ENCODE measurements around the gene RCC2.
A peak's percentile ranks its signal among the peaks of the same experiment; 100 is the strongest.
"Not testable (repeated sequence)": the region's sequence is repeated elsewhere in the genome, so short reads cannot be mapped to it uniquely, and the experiment has no call there.

Gene RCC2

DNA sequence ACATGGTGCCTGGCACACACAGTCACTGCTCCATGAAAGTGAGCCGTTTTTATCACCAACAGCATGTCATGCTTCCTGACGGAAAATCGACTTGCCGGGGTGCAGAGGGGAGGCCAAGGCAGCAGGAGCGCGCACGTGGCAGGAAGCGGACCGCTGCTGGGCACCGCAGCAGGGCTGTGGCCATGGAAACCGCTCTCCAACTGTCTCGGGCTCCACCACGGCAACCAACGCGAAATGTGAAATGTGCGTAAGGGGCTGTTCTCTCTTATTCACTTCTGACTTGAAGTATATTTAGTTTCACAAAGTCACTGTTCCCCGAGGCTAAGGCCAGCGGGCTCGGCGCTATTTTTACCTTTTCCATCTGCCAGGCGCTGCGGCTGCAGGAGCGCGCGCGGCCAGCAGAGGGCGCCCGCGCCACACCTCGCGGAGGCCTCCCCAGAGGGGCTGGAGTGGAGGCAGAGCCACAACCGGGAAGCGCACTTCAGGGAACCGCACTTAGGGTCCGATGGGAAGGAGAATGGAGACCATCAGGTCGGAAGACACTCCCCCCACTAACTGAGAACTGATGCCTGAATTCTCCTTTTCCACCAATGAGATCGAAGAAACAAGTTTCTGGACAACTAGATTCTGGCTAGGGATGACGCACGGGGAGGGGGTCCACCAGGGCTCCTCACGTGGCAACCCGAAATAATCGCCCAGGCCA, 19.7 kb downstream of the RCC2 start:
- no peak for DNase-seq (ENCODE audit: low read depth in 2 of 2)

DNA sequence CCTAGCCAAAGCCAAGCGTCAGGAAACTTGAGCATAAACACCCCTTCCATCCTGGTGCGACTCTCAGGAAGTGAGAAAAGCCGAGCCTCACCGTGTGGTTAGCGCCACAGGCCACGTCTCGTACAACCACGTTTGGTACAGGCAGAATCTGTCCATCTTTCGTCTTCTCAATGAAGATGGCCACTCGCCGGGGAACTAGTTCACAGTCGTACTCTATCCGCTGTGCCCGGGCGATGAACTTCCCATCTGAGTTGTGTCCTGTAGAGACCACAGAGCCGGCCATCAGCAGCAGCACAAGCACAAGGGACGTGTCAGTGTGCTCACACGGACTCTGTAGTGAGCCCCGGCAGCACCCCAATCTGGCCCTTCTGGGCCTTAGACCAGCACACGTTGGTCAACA, 23.1 kb downstream of the RCC2 start:
- no peak for DNase-seq (ENCODE audit: low read depth in 2 of 2)

DNA sequence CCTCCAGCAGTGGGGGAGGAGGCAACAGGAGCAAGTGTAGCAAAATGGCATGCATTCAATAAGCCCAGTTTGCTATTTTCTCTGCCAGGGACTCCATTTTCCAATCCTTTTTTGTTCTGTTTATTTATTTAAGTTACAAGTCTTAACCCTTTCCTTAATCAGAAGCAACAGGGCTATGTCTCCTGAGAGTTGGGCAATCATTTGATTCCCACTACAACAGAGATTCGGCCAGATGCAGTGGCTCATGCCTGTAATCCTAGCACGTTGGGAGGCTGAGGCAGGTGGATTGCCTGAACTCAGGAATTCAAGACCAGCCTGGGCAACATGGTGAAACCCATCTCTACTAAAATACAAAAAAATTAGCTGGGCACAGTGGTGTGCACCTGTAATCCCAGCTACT, 25.5 kb downstream of the RCC2 start:
- DNase-seq (ENCODE audit: low read depth in 2 of 2): no peak

DNA sequence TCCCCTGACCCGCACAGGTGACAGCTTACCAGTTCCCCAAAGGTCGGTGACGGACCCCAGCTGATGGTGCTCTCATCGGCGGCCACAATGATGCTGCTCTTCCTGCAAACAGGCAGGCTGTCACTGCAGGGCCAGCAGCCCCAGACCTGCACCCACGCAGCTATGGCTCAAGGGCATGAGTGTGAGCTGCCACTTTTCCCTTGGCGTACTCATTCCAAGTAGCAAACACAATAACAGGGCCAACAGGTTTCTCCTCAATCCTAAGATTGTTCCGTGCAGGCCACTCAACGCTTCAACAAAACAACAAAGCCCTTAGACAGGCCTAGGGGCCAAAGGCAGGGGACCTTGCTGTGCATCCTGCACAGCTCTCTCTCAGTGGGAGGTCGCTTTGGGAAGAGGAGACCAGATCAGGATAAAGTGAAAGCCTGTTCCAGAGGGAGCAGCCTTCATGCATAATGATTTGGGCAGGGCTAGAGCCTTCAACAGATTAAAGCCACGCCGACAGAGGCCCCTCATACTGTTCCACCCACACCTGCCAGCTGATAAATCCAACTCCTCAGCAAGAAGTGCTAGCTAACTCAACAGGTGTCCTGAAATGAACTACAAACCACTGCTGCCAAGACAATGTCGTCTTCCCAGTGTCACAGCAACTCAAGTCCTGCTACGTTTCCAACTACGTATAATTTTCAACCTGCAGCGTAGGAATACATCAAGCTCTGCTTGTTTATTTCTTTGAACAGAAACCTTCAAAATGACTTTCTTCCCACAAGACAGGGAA, 27.2 kb downstream of the RCC2 start:
- no peak for DNase-seq (ENCODE audit: low read depth in 2 of 2)

DNA sequence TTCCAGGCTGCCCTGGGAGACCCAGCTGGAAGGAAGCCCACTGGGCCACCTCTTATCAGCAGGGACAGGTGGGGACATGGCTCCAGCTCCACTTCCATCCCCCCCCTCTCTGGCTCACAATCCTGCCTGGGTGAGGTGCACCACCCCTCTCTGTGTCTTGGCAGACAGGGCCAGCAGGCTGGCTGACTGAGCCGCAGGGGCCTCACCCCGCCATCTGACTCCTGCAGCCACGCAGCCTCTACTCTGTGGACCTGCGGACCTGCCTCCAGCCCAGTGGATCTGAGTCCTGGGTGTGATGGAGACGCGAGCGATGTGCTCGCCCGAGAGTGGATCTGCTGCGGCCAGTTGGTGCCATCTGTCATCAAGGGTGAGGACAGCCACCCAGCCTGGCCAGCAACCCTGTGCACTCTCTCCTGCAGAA, 30.1 kb downstream of the RCC2 start:
- DNase-seq (ENCODE audit: low read depth in 2 of 2): no peak

DNA sequence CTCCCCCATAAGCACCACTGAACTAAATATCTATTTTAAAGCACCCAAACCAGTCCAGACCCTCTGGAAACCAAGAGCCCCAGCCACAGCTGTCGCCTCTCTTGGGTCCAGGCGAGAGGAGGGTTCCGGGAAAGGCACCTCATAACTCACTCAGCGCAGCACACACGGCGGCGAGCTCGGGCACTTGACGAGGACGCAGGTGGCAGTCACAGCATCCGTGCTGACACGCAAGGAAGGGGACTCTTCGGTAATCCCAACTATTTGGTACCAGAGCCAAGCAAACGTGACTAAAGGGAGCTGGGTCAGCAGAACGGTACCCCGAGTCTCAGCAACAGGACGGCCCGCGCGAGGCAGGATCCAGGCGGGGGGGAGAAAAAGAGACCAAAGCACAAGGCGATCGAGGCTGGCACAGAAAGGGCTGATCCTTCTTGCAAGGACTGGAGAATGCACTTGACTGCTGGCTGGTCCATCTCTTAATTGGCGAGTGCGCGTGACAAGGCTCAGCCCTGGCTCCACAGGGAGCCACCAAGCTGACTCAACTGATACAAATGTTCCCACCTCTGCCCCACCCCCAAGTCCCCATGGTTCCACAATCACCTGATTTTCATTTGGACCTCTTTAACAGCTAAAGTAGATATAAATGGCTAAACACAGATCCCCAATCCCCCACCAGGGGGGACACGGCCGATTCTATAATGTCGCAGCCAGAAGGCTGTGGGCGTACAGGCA, 31.5 kb downstream of the RCC2 start:
- not testable (repeated sequence) for DNase-seq (ENCODE audit: low read depth in 2 of 2)

DNA sequence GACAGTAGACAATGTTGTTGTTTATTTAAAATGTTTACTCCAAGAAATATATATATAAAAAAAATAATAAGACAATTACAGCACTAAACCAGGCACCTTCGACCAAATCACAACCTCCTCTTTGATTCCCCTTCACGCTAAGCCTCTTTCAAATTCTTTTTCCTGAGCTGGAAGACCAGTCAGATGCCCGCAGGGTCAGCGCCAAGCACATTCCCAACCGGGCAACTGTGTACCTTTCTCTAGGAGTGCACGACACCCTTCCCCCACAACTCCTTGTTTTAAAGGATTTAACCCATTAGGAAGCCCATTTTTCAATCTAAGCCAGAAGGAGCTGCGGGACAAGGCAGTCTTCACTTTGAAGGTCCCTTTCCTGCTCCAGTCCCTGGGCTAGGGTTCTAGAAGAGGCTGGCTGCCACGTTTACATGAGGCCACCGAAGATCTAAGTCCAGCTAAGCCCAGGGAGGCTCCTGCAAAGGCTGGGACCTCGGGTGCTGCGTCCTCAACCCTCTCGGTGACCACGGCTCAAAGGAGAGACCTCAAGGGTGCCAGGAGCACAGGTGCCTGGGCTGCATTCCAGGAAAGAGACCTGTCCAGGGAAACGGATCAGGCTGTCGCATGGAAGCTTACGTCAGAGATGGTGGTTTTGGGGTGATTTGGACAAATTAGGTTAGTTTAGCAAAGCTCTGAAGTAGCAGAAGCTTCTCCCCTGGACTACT, 32.6 kb downstream of the RCC2 start:
- not testable (repeated sequence) for DNase-seq (ENCODE audit: low read depth in 2 of 2)

DNA sequence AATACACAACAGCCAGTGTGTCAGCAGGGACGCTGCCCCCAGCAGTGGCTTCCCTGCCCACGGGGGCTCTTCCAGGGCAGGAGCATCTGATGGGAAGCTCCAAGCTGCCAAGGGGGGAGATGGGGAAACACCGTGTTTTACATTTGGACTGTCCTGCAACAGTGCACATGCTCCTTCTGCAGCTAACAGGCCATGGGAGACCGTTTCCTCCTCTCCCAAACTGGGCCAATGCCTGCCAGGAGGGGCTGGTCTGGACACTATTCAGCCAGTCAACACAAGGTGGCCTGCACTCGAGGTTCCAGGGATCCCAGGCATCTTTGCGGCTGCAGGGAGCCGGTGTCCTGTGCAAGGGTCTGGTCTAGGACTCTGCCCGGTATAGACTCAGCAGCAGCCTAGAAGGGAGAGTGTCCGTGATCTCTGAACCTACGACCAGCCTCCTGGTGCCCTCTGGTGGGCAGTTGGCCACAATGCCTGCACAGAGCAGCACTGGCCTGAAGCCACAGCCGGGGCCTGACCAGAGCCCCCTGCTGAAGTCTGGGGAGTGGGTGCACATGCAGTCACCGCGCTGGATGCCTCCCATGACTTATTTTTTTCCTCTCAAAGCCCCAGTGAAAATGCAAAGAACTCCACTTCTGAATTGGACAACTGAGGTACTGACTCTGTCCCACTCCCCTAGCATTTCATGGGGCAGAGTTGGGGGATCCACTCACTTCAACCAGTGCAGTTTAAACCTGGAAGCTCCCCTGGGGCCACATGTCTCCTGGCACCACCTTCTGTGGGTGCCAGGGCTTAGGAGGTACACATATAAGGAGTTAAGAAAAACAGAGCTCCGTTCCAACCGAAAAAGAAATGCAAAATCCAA, 33.3 kb downstream of the RCC2 start:
- DNase-seq (ENCODE audit: low read depth in 2 of 2): peak; percentile 3 to 4

DNA sequence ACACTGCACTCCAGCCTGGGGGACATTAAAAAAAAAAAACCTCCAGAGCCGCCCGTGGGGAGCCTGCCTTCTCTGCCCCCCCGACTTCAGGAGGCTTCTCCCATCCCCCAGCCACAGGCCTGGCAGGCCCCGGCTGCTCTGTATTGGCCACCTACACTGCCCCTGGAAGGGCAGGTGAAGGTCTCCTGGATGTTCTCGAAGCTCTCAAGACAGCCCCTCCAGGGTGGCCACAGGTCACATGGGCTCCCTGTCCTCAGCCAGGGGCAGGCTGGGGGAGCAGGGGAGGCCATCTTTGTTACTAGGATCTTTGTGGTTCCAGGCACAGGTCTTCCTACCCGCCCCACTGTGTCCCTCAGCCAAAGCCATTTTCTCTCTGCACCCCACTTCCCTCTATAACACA, 34.7 kb downstream of the RCC2 start:
- DNase-seq (ENCODE audit: low read depth in 2 of 2): no peak

DNA sequence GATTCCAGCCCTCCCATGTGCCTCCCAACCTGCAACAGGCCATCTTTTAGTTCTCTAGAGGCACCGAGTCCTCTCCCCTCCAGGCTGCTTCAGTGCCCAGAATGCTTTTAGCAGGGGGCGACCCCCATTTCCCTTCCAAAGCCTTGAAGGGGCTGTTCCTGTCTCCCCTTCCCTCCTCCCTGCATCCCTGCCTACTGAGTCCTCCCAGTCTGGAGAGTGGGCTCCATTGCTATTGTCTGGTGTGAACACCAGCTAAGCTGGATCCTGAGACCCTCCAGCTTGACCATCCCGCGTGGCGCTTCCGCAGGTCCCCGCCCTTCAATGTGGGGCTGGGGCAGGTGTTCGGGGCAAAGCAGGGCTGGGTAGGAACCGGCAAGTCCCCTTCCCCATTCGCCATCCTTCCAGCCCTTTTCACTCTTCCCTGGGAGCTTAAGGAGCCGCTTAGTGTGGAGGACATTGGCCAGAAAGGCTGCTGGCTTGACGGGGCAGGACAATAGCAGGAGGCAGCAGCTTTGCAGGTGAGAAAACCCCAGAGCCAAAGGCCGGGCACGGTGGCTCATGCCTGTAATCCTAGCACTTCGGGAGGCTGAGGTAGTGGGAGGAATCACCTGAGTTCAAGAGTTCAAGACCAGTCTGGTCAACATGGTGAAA, 35.3 kb downstream of the RCC2 start:
- no peak for DNase-seq (ENCODE audit: low read depth in 2 of 2)

DNA sequence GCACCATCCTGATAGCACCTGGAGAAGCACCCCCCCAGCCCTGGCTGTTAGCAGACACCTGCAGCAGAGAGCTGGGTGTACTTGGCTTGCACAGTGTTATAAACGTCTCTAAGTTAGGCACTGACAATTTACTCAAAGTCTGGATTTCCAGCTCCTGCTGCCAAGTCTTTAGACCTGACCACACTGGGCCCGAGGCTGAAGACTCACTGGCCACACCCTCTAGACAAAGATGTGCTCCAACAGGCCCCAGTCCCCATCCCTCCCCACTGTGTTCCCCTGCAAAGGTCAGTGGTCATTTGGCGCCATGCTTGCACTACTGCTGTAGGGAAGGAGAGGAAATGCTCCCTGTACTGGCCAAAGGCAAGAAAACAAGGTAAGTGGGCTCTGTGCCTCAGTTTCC, 36.4 kb downstream of the RCC2 start:
- DNase-seq (ENCODE audit: low read depth in 2 of 2): no peak

DNA sequence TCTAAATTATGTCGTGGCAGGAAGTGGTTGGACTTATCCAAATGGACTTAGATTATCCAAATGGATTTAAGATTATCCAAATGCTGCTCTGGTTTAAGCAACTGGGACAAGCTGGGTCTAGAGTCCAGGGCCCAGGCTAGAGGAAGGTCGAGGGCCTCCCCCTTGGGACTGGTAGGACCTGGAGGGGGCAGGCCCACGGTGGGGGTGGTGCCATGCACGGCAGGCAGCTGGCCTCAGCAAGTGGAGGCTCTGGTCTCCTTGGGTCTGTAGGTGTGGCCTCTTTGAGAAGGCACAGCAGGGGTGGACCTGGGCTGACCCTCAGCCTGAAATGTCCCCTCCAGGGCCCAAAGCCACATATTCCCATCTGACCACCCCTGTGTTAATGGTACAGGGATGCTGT, 37.6 kb downstream of the RCC2 start:
- no peak for DNase-seq (ENCODE audit: low read depth in 2 of 2)

DNA sequence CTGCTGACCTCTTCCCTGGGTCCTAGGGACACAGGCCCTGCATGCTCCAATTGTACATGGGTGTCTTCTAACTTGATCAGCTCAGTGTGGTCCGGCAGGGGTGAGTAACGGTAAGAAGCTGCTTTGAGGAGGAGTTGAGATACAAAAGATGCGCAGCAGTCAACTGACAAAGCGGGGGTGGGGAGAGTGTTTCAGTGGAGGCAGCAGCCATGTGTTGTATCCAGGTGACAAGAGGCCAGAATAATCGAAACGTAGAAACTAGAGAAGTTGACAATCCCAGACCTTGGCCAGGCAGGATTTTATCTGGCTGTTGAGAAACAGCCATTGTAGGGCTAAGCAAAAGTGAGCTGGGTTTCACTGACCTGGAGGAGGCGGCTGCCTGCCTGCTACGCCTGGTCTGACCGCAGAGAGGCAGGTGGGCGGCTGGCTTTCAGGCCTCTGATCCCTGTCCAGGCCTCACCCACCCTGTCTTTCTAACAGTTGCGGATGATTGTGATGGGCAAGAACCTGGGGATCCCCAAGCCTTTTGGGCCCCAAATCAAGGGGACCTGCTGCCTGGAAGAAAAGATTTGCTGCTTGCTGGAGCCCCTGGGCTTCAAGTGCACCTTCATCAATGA, 38.6 kb downstream of the RCC2 start:
- no peak for DNase-seq (ENCODE audit: low read depth in 2 of 2)

DNA sequence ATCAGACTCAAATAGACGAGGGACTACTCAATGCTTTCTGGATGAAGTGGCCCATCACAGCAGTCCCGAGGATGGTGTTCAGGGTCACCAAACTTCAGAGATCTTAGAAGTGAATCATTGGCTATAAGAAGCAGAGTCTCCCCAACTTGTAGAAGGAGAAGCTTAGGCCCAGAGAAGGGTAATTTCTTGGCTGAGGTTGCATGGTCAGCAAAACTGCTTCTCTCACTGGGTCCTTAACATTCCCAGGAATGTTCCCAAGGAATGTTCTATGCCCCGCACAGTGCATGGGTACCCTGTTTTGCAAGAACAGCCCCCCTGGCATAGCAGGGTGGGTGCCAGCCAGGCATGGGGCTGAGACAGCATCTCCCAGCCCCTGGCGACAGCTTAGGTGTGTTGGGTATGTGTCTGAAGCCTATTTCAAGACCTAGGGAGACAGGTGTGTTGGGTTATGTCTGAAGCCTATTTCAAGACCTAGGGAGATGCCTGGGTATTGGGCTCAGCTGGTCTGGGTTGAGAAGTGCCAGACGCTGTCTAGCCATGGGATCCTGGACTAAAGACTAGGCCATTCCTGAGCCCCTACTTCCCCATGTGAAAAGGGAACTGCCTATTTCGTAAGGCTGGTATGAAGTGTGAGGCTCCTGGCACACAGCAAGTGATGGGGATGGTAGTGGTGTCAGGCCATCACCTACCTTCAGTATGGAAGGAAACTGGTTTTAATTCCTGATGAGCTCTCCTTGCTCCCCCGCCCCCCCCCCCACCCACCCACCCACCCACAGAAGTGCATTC, 41.4 kb downstream of the RCC2 start:
- DNase-seq (ENCODE audit: low read depth in 2 of 2): no peak

DNA sequence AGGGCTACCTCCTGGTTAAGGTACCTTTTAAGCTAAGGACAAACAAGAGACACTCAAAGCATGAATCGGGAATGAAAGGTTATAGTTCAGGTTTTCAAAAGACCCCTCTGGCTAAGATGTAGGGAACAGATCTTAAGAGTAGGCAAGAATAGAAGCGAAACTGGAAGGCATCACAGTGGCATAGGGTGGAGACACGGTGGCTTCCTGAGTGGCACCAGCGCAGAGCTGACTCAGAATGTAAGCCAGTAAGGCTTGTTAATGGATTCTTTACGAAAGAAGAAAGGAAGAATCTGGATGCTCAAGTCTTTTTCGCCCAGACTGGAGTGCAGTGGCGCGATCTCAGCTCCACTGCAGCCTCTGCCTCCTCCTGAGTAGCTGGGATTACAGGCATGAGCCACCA, 46.2 kb downstream of the RCC2 start:
- DNase-seq (ENCODE audit: low read depth in 2 of 2): no peak

DNA sequence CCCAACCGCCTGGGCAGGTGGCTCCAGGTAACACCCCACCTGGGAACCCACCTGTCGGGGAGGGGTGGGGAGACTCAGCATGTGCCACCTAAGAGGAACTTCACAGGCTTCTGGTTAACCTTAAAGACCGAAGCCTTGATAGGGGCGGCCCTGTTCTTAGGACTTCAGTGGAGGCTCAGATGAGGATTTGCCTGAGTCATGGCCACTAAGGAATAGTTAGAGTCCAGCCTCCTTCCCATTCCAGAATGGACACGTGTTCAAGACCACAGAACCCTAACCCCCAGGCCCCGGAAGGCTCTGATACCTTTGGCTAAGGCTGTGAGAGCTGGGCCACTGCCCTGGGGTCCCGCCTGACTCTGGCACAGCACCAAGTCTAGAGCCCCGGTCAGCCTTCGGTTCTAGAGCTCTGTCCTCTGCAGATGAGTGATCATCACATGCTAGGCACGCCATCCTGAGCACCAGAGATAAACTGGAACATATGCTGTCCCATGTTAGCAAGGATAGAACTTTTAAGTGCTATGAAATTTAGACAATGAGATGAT, 47.2 kb downstream of the RCC2 start:
- no peak for DNase-seq (ENCODE audit: low read depth in 2 of 2)

DNA sequence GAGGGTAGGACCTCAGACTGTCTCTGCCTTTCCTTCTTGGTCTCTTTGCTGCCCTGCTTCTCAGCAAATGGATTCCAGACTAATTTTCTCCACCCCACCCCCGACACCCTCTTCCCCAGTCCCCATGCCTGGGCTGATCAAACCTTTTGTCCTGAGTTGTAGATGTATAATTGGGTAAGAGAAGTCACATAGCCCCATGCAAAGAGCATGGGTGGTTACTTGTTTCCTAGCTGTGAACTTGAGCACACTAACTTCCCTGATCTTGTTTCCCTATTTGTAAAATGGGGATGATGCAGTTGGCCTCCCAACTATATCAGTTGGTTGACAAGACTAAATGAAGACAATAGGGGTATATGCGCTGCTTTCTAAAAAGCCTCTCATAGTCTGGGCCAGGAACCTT, 58.3 kb downstream of the RCC2 start:
- DNase-seq (ENCODE audit: low read depth in 2 of 2): no peak

DNA sequence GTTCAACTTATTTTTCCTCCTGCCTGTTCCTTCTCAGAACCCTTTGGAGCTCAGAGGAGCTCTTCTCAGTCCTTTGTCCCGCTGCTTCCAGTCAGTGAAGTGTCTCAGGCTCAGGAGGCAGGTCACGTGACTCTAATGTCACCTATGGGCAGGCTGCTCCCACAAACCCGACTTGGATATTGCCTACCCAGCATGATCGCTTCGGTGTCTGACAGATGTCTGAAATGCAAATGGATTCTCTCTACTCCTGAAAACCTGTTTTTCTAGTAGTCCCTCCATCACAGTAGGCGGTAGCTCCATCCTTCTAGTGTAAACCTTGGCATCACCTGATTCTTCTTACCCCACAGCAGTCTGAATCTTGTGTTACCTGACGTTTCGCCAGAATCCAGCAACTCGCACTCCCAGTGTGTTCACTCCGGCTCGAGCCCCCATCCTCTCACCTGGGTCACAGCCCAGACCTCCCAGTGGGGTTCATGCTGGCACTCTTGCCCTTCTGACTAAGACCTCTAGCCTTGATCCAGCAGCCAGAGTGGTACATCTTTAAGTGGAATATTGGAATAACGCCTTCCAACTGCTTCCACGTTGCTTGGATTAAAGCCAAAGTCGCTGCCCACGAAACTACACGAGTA, 62.0 kb downstream of the RCC2 start:
- no peak for DNase-seq (ENCODE audit: low read depth in 2 of 2)

DNA sequence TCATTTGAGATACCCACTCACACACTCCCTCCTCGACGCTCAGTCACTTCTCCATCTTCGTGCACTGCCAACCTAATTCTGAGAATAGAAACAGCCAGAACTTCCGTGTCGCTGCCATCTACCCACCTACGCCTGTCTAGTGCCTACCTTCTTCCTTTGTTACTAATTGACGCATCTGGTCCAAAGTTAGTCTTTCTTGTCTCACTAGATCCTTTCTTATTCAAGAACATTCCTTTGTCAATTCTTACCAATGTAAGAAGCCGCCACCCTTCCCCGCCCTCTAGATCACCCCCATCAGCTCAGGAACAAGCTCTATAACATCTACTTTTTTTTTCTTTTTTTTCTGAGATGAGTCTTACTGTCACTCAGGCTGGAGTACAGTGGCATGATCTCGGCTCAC, 63.8 kb downstream of the RCC2 start:
- DNase-seq (ENCODE audit: low read depth in 2 of 2): no peak

All from fibroblast of skin of left quadriceps (primary cell).